HK-2 (cell line): ENCODE measurements around the gene ZNF274.
"Not testable (repeated sequence)": the region's sequence is repeated elsewhere in the genome, so short reads cannot be mapped to it uniquely, and the experiment has no call there.

Experiments
- DNase-seq: peaks from one replicate; pipeline ENCODE4 v3.0.0-alpha.2; 2018; ENCODE audit not compliant: unreplicated experiment

Gene ZNF274

DNA sequence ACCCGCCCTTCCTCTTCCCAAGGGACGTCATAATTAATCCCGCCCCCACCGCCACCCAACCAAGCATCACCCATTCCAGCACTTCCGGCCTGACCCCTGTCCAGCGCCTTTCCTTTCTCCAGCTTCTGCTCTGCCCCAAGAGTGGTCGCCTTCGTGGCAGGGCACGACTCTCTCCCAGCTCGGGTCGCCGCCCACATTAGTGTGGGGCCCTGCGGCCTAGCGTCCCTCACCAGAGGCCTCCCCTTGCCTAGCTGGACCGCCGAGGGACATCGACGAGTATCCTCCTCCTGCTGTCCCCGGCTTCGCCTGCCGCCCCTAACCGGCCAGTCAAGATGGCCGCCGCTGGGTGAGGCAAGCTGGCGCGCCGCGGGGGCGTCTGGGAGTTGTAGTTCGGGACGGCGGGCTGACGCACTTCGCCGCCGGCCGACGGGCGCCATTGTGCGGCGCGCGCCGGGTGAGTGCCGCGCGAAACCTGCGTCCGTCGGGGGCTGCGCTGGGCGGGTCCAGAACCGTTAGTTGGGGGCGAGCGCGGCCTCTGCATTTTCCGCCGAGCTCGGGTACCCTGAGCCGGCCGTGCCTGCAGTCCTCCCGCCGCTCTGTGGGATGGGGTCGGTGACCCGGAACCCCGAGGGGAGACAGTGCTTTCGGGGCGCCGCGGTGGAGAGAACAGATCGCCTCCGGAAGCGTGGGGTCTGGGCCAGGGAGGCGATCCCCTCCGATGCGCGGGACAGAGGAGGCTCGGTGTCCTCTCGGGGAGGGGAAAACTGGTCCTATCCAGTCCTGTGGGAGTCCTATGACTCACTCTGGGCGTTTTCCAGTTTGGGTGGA is at the start of gene ZNF274:
Gene ZNF274, plus strand, starts transcription at position 73 of the 828 bp plus-strand sequence. CDS start 905 bp downstream, outside the sequence.
- DNase-seq = peak; percentile 99

DNA sequence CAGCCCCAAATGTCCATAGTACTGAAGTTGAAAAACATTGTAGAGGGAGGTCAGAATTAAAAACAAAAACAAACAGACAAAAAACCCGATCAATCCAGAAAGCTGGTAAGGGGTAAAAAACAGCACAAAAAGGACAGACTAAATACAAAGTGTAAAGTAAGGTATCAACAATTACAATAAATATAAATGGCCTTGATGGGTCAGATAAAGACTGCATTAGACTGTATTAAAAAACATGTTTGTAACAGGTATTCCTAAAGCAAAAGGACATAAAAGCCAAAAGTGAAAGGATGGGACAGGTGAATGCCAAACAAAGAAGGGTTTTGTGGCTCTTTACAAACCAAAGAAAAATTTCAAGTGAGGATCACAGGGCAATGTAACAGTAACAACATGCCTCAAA is 48.6 kb upstream of the ZNF274 start:
- no peak for DNase-seq

- no peak for DNase-seq
These were observed 37.0 kb upstream of the ZNF274 start for GRCh38 chr19:58145849-58146248.

GRCh38 chr19:58147475-58147874 is 35.4 kb upstream of the ZNF274 start:
- DNase-seq = not testable (repeated sequence)

DNA sequence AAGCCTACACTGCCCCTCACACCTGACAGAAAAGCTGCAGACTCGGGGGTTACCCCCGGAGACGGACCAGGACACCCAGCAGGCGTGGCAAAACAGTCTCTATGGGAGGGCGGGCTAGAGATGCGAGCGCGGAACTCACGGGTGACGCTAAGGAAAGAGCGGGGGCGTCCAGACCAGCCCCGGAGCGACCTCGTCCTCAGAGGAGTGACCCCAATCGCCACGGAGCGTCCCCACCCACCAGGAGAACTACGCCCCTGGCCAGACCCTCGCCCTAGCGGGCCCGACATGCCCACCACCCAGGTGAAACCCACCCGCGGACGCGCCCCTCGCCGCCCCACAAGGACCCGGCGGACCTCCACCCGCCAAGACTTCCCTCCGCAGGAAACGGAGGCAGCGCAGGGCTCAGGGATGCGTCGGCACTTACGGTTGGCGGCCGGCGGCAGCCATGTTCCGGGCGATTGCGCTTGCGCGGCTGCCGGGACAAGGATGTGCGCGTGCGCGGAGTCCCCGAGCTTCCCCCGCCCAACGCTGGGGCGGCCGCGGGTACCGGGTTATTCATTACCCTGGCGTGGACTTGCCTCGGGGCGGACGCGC is 32.4 kb upstream of the ZNF274 start, which contains the start of gene ZNF329:
Gene ZNF329, minus strand, starts transcription at position 462 of the 594 bp plus-strand sequence. CDS start 21,286 bp downstream, outside the sequence.
- peak; percentile 96 for DNase-seq

GRCh38 chr19:58153386-58153785 is 29.5 kb upstream of the ZNF274 start:
- DNase-seq = no peak

GRCh38 chr19:58154287-58154678 is 28.6 kb upstream of the ZNF274 start:
- no peak for DNase-seq

GRCh38 chr19:58154679-58155648 is 27.9 kb upstream of the ZNF274 start:
- DNase-seq = peak; percentile 99

DNA sequence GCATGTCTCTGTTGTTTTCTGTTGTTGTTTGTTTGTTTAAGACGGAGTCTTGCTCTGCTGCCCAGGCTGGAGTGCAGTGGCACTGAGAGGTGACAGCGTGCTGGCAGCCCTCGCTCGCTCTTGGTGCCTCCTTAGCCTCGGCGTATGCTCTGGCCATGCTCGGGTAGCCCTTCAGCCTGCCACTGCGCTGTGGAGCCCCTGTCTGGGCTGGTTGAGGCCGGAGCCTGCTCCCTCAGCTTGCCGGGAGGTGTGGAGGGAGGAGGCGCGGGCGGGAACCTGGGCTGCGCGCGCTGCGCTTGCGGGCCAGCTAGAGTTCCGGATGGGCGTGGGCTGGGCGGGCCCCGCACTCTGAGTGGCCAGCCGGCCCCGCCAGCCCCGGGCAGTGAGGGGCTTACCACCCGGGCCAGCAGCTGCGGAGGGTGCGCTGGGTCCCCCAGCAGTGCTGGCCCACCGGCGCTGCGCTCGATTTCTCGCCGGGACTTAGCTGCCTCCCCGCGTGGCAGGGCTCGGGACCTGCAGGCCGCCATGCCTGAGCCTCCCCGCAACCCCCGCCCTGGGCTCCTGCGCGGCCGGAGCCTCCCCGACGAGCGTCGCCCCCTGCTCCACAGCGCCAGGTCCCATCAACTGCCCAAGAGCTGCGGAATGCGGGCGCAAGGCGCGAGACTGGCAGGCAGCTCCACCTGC is 25.7 kb upstream of the ZNF274 start:
- DNase-seq = no peak

GRCh38 chr19:58166268-58166667 is 16.6 kb upstream of the ZNF274 start:
- DNase-seq = no peak

- no peak for DNase-seq
These were observed 16.1 kb upstream of the ZNF274 start for GRCh38 chr19:58166708-58167280.

- DNase-seq = no peak
These were observed 12.0 kb upstream of the ZNF274 start for GRCh38 chr19:58170860-58171259.

- DNase-seq = peak; percentile 67
These were observed 822 bp upstream of the ZNF274 start for GRCh38 chr19:58181902-58182576.

DNA sequence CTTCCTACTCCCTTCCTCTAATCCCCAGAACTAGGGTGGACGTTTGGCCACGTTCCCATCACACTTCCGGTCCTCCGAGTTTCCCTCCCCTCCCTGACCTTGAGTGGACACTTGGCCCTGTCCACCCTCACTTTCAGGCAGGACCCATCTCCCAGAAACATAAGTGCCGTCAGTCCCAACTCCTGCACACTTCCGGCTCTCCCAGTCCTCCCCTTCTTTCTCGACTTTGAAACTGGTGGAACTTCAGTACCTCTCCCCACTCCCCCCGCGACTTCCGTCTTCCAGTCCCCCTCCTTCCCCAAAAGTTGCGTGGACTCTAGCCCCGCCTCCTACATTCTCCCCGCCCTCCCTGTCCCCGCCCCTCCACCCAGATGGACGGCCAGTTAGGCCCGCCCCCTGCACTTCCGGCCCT is 278 bp upstream of the ZNF274 start:
- DNase-seq = no peak

DNA sequence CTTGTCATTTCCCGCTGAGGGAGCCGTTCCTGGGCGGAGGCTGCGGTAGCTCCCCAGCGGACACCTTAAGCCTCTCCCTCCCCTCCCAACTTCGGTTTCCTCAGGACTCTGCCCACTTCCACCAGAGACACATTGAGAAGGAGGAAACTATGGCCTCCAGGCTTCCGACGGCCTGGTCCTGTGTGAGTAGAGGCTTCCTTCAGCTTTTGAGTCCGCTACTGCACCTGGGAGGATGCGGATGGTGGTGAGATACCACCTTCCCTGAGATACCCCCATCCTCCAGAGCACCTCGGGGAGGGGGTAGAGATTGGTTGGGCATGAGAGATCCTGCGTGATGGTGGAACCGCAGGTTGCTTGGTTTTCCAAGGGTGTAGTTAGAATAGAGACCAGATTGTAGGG is 955 bp downstream of the ZNF274 start:
- DNase-seq = no peak

GRCh38 chr19:58196901-58197616 is 14.2 kb downstream of the ZNF274 start:
- DNase-seq = peak; percentile 27

DNA sequence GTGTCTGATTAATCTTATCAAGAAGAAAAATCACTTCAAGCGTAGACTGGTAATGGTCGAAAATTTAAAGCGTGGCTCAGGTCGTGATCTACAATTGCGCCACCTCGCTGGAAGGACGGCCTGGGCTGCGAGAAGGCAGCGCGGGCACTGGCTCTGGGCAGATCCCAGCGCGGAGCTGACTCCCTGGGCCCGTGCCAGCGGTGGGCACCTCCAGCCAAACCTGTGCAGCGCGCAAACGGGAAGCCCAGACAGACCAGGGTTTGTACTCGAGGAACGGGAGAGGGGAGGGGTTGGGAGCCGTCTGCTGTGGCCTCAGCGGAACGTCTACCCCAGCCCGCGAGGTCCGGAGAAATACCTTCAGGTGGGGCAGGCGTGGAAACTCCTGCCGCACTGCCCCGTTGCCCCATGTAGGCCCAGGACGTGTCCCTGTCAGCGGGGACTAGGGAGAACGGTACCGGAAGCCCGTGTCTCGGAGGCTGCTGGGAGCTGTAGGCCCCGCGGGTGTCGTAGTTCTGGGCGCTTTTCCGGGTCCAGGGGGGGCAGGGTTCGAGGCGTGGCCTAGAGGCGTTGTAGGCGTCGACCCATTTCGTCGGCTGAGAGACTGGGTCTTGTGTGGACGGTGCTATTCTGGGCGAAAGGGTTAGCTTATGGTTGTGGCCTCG is 21.1 kb downstream of the ZNF274 start:
- no peak for DNase-seq

DNA sequence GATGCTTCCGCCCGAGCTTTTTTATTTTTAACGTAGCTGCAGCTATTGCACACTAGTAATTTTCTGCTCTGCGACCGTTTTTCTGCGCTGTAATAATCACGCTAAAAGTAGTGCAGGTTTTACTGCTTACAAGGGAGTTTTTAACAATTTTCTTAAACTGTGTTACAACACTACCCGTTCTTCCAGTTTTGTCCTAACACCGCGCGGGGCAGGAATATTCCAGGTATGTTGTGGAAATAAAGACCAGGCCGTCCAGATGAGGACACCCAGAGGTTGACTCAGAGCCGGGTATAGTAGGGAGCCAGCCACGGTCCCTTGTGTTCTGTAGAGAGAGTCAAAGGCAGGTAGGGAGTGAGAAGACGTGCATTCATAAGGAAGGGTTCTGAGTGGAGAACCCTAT is 21.7 kb downstream of the ZNF274 start:
- no peak for DNase-seq

DNA sequence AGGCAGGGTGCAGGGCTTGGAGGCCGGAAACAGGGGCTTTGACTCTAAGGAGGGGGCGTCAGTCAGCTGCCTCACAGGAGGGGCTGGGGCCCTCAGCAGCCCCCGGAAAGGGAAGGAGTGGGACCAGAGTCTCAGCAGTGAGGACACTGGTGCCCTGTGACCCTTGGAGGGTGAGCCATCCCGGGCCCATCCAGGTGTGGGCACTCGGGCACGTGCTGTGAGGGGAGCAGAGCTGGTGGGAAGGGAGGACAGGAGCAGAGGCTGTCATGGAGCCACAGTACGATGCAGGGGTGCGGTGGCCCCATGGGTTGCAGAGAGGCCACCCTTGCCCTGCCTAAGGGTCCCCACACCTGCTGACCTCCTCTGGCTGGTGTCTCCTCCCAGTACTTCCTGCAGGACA is 26.7 kb downstream of the ZNF274 start:
- DNase-seq = no peak
